ENCODE results near the gene FGGY. TPM values are rescaled to one million over a fixed set of nuclear protein-coding genes. Genes with fewer than 3 reads are reported as not detected.
"Not testable (repeated sequence)": the region's sequence is repeated elsewhere in the genome, so short reads cannot be mapped to it uniquely, and the experiment has no call there.

The FGGY gene
- 14.0 and 16.4 TPM in 2 replicates for total RNA-seq
- long read RNA-seq, transcript FGGY-201 (16 exons, 1,976 nt) = major isoform, 5 of 45 reads
- long read RNA-seq, partial matches to known transcripts = 1 of 45 reads
- long read RNA-seq, other reads (novel, unspliced or antisense) = 39 of 45 reads

GRCh38 chr1:59296358-59297256 lies at the start of gene FGGY:
TSS of gene FGGY (plus strand) at chr1:59297094. CDS start at chr1:59321550, 24,456 bp downstream.
- no peak for TF ChIP-seq CTCF (conservative IDR thresholded peaks at IDR 0.05)
- Mint-ChIP-seq H3K4me3 (peak within 1 kb of the TSS; percentile 91), H3K4me1 (peaks cover 27% of the 10 kb centered on the region), H3K9me3 (peaks cover 7% of the 10 kb centered on the region), H3K36me3 (ENCODE audit: low read depth) (peaks cover 8% of the 10 kb centered on the region), H3K27me3 (ENCODE audit: low read depth) (no peaks in the 10 kb centered on the region), H3K27ac (ENCODE audit: unreplicated experiment) (peak within 1 kb of the TSS; percentile 82)
- DNase-seq (ENCODE audit: low read depth, low spot score) = peak; percentile 86

- TF ChIP-seq CTCF (conservative IDR thresholded peaks at IDR 0.05) = no peak
- no peak overlapping the region for H3K4me3 Mint-ChIP-seq
Observed at GRCh38 chr1:59248758-59249157, 48.1 kb upstream of the FGGY start.

GRCh38 chr1:59249396-59250137 lies 47.3 kb upstream of the FGGY start:
- TF ChIP-seq CTCF (conservative IDR thresholded peaks at IDR 0.05) = no peak
- Mint-ChIP-seq H3K27ac (ENCODE audit: unreplicated experiment) (no peak overlapping the region), H3K36me3 (ENCODE audit: low read depth) (peaks cover 6% of the 10 kb centered on the region), H3K27me3 (ENCODE audit: low read depth) (no peaks in the 10 kb centered on the region), H3K4me1 (peaks cover 16% of the 10 kb centered on the region), H3K9me3 (peaks cover 10% of the 10 kb centered on the region), H3K4me3 (no peak overlapping the region)
- no peak for DNase-seq (ENCODE audit: low read depth, low spot score)

More at GRCh38 chr1:59248758-59249157, 48.1 kb upstream of the FGGY start:
- Mint-ChIP-seq H3K36me3 (ENCODE audit: low read depth) (peaks cover 6% of the 10 kb centered on the region), H3K9me3 (peaks cover 10% of the 10 kb centered on the region), H3K27me3 (ENCODE audit: low read depth) (no peaks in the 10 kb centered on the region), H3K4me1 (peaks cover 16% of the 10 kb centered on the region), H3K27ac (ENCODE audit: unreplicated experiment) (no peak overlapping the region)
- DNase-seq (ENCODE audit: low read depth, low spot score) = no peak

GRCh38 chr1:59251061-59251460 lies 45.8 kb upstream of the FGGY start:
- not testable (repeated sequence) for H3K36me3 Mint-ChIP-seq (ENCODE audit: low read depth); H3K27ac Mint-ChIP-seq (ENCODE audit: unreplicated experiment); DNase-seq (ENCODE audit: low read depth, low spot score); H3K9me3 Mint-ChIP-seq; H3K27me3 Mint-ChIP-seq (ENCODE audit: low read depth); H3K4me3 Mint-ChIP-seq
- H3K4me1 Mint-ChIP-seq = peaks cover 16% of the 10 kb centered on the region

- H3K36me3 Mint-ChIP-seq (ENCODE audit: low read depth); H3K4me3 Mint-ChIP-seq; H3K9me3 Mint-ChIP-seq; H3K27ac Mint-ChIP-seq (ENCODE audit: unreplicated experiment); DNase-seq (ENCODE audit: low read depth, low spot score); H3K27me3 Mint-ChIP-seq (ENCODE audit: low read depth): not testable (repeated sequence)
- peaks cover 11% of the 10 kb centered on the region for H3K4me1 Mint-ChIP-seq
Observed at GRCh38 chr1:59256429-59256828, 40.5 kb upstream of the FGGY start.

GRCh38 chr1:59258412-59259032 lies 38.4 kb upstream of the FGGY start:
- Mint-ChIP-seq H3K9me3 (no peaks in the 10 kb centered on the region), H3K27me3 (ENCODE audit: low read depth) (no peaks in the 10 kb centered on the region), H3K4me1 (peaks cover 11% of the 10 kb centered on the region), H3K27ac (ENCODE audit: unreplicated experiment) (peak overlapping the region; percentile 29), H3K36me3 (ENCODE audit: low read depth) (no peaks in the 10 kb centered on the region), H3K4me3 (no peak overlapping the region)
- no peak for DNase-seq (ENCODE audit: low read depth, low spot score)
- TF ChIP-seq CTCF (conservative IDR thresholded peaks at IDR 0.05) = no peak

Measured in neural crest cell (in vitro differentiated cells).